ENCODE results near the gene C9orf78. TPM values are rescaled to one million over a fixed set of nuclear protein-coding genes. Genes with fewer than 3 reads are reported as not detected.

C9orf78 gene
- total and polyA plus RNA-seq, 9 of the 15 experiments (the other 6 are each of a cell fraction or from before 2014, with no cell fraction given), result 94.6 to 266 (median 202) TPM

DNA sequence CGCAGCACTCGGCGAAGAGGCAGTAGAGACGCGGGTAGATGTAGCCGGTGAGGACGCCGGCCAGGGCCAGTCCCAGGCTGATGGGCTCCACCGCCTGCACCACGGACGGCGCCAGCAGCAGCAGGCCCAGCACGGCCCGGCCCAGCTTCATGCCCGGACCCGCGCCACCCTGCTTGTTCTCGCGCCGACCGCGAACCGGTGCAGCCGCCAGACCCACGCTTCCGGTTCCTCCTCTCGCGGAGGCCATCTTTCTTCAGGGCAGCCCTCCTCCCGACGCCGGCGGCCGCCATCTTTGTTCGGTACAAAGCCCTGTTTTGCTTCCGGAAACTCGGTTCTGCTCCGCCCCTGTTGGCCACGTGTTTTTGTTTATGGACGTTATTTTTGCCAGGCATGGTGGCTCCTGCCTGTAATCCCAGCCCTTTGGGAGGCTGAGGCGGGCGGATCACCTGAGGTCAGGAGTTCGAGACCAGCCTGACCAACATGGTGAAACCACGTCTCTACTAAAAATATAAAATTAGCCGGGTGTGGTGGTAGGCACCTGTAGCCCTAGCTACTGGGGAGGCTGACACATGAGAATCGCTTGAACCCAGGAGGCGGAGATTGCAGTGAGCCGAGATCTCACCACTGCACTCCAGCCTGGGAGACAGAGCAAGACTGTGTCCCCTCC lies 11.0 kb downstream of the C9orf78 start, which contains the start of gene TOR1A (continued):
- TF ChIP-seq, protein P1, sequence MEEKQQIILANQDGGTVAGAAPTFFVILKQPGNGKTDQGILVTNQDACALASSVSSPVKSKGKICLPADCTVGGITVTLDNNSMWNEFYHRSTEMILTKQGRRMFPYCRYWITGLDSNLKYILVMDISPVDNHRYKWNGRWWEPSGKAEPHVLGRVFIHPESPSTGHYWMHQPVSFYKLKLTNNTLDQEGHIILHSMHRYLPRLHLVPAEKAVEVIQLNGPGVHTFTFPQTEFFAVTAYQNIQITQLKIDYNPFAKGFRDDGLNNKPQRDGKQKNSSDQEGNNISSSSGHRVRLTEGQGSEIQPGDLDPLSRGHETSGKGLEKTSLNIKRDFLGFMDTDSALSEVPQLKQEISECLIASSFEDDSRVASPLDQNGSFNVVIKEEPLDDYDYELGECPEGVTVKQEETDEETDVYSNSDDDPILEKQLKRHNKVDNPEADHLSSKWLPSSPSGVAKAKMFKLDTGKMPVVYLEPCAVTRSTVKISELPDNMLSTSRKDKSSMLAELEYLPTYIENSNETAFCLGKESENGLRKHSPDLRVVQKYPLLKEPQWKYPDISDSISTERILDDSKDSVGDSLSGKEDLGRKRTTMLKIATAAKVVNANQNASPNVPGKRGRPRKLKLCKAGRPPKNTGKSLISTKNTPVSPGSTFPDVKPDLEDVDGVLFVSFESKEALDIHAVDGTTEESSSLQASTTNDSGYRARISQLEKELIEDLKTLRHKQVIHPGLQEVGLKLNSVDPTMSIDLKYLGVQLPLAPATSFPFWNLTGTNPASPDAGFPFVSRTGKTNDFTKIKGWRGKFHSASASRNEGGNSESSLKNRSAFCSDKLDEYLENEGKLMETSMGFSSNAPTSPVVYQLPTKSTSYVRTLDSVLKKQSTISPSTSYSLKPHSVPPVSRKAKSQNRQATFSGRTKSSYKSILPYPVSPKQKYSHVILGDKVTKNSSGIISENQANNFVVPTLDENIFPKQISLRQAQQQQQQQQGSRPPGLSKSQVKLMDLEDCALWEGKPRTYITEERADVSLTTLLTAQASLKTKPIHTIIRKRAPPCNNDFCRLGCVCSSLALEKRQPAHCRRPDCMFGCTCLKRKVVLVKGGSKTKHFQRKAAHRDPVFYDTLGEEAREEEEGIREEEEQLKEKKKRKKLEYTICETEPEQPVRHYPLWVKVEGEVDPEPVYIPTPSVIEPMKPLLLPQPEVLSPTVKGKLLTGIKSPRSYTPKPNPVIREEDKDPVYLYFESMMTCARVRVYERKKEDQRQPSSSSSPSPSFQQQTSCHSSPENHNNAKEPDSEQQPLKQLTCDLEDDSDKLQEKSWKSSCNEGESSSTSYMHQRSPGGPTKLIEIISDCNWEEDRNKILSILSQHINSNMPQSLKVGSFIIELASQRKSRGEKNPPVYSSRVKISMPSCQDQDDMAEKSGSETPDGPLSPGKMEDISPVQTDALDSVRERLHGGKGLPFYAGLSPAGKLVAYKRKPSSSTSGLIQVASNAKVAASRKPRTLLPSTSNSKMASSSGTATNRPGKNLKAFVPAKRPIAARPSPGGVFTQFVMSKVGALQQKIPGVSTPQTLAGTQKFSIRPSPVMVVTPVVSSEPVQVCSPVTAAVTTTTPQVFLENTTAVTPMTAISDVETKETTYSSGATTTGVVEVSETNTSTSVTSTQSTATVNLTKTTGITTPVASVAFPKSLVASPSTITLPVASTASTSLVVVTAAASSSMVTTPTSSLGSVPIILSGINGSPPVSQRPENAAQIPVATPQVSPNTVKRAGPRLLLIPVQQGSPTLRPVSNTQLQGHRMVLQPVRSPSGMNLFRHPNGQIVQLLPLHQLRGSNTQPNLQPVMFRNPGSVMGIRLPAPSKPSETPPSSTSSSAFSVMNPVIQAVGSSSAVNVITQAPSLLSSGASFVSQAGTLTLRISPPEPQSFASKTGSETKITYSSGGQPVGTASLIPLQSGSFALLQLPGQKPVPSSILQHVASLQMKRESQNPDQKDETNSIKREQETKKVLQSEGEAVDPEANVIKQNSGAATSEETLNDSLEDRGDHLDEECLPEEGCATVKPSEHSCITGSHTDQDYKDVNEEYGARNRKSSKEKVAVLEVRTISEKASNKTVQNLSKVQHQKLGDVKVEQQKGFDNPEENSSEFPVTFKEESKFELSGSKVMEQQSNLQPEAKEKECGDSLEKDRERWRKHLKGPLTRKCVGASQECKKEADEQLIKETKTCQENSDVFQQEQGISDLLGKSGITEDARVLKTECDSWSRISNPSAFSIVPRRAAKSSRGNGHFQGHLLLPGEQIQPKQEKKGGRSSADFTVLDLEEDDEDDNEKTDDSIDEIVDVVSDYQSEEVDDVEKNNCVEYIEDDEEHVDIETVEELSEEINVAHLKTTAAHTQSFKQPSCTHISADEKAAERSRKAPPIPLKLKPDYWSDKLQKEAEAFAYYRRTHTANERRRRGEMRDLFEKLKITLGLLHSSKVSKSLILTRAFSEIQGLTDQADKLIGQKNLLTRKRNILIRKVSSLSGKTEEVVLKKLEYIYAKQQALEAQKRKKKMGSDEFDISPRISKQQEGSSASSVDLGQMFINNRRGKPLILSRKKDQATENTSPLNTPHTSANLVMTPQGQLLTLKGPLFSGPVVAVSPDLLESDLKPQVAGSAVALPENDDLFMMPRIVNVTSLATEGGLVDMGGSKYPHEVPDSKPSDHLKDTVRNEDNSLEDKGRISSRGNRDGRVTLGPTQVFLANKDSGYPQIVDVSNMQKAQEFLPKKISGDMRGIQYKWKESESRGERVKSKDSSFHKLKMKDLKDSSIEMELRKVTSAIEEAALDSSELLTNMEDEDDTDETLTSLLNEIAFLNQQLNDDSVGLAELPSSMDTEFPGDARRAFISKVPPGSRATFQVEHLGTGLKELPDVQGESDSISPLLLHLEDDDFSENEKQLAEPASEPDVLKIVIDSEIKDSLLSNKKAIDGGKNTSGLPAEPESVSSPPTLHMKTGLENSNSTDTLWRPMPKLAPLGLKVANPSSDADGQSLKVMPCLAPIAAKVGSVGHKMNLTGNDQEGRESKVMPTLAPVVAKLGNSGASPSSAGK (IDR thresholded peaks at IDR 0.05), result no peak
- TF ChIP-seq HMGN3 (IDR thresholded peaks at IDR 0.05; ENCODE audit: borderline replicate concordance, extremely low read depth, insufficient read length, low read depth, low read length) (peak; percentile 63), XRCC5 (IDR thresholded peaks at IDR 0.05; ENCODE audit: low read depth, low read length) (no peak; the same call in 1 of the 2 replicates), POLR2AphosphoS5 (IDR thresholded peaks at IDR 0.05; ENCODE audit: control insufficient read depth, insufficient read depth, low read depth, low read length) (peak; percentile 87), MYBL2 (IDR thresholded peaks at IDR 0.05; ENCODE audit: low read depth) (peak; percentile 54; the same call in 1 of the 2 replicates), MYBL2 (CRISPR knock-in tag; IDR thresholded peaks at IDR 0.05; ENCODE audit: borderline replicate concordance) (no peak), RAD51 (IDR thresholded peaks at IDR 0.05; ENCODE audit: borderline replicate concordance, low read depth) (peak; percentile 93), PHF21A (IDR thresholded peaks at IDR 0.05; ENCODE audit: borderline replicate concordance, low read depth) (no peak), PRMT5 (CRISPR knock-in tag; IDR thresholded peaks at IDR 0.05) (no peak), ZNF239 (CRISPR knock-in tag; IDR thresholded peaks at IDR 0.05) (peak; percentile 60), ATF1 (CRISPR knock-in tag; IDR thresholded peaks at IDR 0.05) (no peak), ATF1 (tag; IDR thresholded peaks at IDR 0.05) (peak; percentile 85), MTA3 (IDR thresholded peaks at IDR 0.05; ENCODE audit: borderline replicate concordance) (peak; percentile 96), RFX1 (IDR thresholded peaks at IDR 0.05) (no peak), ZNF589 (CRISPR knock-in tag; IDR thresholded peaks at IDR 0.05; ENCODE audit: low read depth) (no peak)
